T-cell (primary cell): Measurements from ENCODE around the gene SPOCK3. TPM values are rescaled to one million over a fixed set of nuclear protein-coding genes. Genes with fewer than 3 reads are reported as not detected.

ENCODE experiments used
- ATAC-seq, 4 experiments: fragments of 200-7000 bp in 3 of 4; fragments of 150-1000 bp in 1 of 4; cut with Tn5 transposase; replicated peaks in 1 of 4; 1 replicate in 3 of 4; 2 replicates in 1 of 4; pipeline ENCODE4 v1.10.0; 2021; ENCODE audit warnings: moderate library complexity in 3 of 4, mild to moderate bottlenecking in 2 of 4, moderate number of reproducible peaks in 1 of 4
- CTCF ChIA-PET, 2 donors: fragments of 300-600 bp; sonication (Branson Sonifier 250); formaldehyde crosslinking; loops; one replicate each; lab custom pipeline; 2022; ENCODE audit warnings: antibody characterized with exemption in 2 of 2; lab: Charles Lee
- POLR2A ChIA-PET, 2 donors: fragments of 300-600 bp; sonication (Branson Sonifier 250); formaldehyde crosslinking; loops; one replicate each; lab custom pipeline; 2022; ENCODE audit warnings: antibody characterized with exemption in 2 of 2; lab: Charles Lee
- DNase-seq, 35 experiments: peaks; one replicate each; pipeline versions ENCODE4 v3.0.0 to v3.0.0-alpha.2; 2013 to 2023
- H3K27ac ChIP-seq: one replicate; pipeline ENCODE4 v1.5.1; 2013; ENCODE audit warnings: low read length
- H3K27me3 ChIP-seq, 2 experiments: replicated peaks in 1 of 2; 1 replicate in 1 of 2; 2 replicates in 1 of 2; pipeline versions ENCODE4 v1.6.1 to v1.7.0; 2013; ENCODE audit warnings: low read length in 1 of 2, mixed read lengths in 1 of 2; ENCODE audit not compliant: control insufficient read depth in 2 of 2, insufficient read depth in 2 of 2; ENCODE audit errors: extremely low read depth in 1 of 2
- H3K36me3 ChIP-seq, 2 donors: 1 replicate in 1 of 2; 2 replicates in 1 of 2; pipeline versions ENCODE4 v1.6.1 to v1.7.0; 2013; ENCODE audit warnings: low read length in 1 of 2; ENCODE audit not compliant: control insufficient read depth in 2 of 2, insufficient read depth in 1 of 2; ENCODE audit errors: extremely low read depth in 1 of 2
- H3K4me1 ChIP-seq, 2 experiments: 1 replicate in 1 of 2; 2 replicates in 1 of 2; pipeline versions ENCODE4 v1.6.1 to v1.7.0; 2013; ENCODE audit warnings: low read length in 2 of 2, mixed read lengths in 1 of 2; ENCODE audit not compliant: insufficient read depth in 2 of 2, control insufficient read depth in 1 of 2; ENCODE audit errors: extremely low read depth in 1 of 2
- H3K4me3 ChIP-seq, 2 donors: 1 replicate in 1 of 2; 2 replicates in 1 of 2; pipeline versions ENCODE4 v1.5.1 to v1.7.0; 2013; ENCODE audit warnings: mild to moderate bottlenecking in 2 of 2, low read length in 1 of 2, moderate library complexity in 1 of 2; ENCODE audit not compliant: control insufficient read depth in 1 of 2; ENCODE audit errors: extremely low read depth in 1 of 2
- H3K9me3 ChIP-seq: 2 replicates; pipeline ENCODE4 v1.7.0; 2013
- H3K27ac Mint-ChIP-seq, 2 donors: one replicate each; pipeline ENCODE4 v1.8.0; 2020 to 2021; ENCODE audit warnings: mild to moderate bottlenecking in 2 of 2, mixed read lengths in 2 of 2
- H3K27me3 Mint-ChIP-seq, 2 donors: one replicate each; pipeline ENCODE4 v1.8.0; 2021 to 2022; ENCODE audit warnings: mixed read lengths in 2 of 2
- H3K36me3 Mint-ChIP-seq: one replicate; pipeline ENCODE4 v1.8.0; 2021; ENCODE audit warnings: mixed read lengths
- H3K4me1 Mint-ChIP-seq, 3 donors: one replicate each; pipeline ENCODE4 v1.8.0; 2020 to 2022; ENCODE audit warnings: mixed read lengths in 3 of 3, mild to moderate bottlenecking in 1 of 3
- H3K4me3 Mint-ChIP-seq, 3 donors: one replicate each; pipeline ENCODE4 v1.8.0; 2020 to 2022; ENCODE audit warnings: mild to moderate bottlenecking in 3 of 3, mixed read lengths in 3 of 3, moderate library complexity in 3 of 3
- H3K9me3 Mint-ChIP-seq, 3 donors: one replicate each; pipeline ENCODE4 v1.8.0; 2020 to 2022; ENCODE audit warnings: mixed read lengths in 3 of 3
- WGBS: methylation state at CpG from one replicate; pipeline ENCODE4 v1.1.5; 2013; ENCODE audit warnings: missing lambda C conversion rate; ENCODE audit not compliant: insufficient coverage; 5-methylcytosine and 5-hydroxymethylcytosine counted together
- total RNA-seq, 35 experiments: library from RNA in 6 of 35; stranded (reverse) in 6 of 35; fragments of 120-200 nt in 1 of 35; gene quantifications; one replicate each; pipeline versions ENCODE4 v1.2.1 to v1.2.4 and lab custom pipeline; 2013 to 2026

The SPOCK3 gene
- total RNA-seq, 5 donors from 2014 or later (not counting 1 experiment from before 2014, with no cell fraction given): not detected

- WGBS: no CpG with 5 or more reads among the region's 1 CpG
- ATAC-seq (no peak), DNase-seq (no peak)
- Mint-ChIP-seq H3K4me3 (no peak overlapping the region), H3K4me1 (no peaks in the 10 kb centered on the region), H3K9me3 (peaks cover 2 to 22% (median 10%) of the 10 kb centered on the region in 3 donors), H3K36me3 (no peaks in the 10 kb centered on the region), H3K27me3 (no peaks in the 10 kb centered on the region), H3K27ac (no peak overlapping the region)
- no peaks in the 10 kb centered on the region for H3K27me3 ChIP-seq
- no peaks in the 10 kb centered on the region for H3K36me3 ChIP-seq
- H3K4me1 ChIP-seq: no peaks in the 10 kb centered on the region
- no peaks in the 10 kb centered on the region for H3K9me3 ChIP-seq
- no peak overlapping the region for H3K27ac ChIP-seq
- no peak overlapping the region for H3K4me3 ChIP-seq
- POLR2A ChIA-PET: no interaction called here
- CTCF ChIA-PET: interaction anchor here in 1 of 2 donors (0.6 kb wide), 1 partner anchor 259 kb away, joined by 3 read pairs; no protein-coding TSS in a partner anchor
These were observed 89.7 kb downstream of the SPOCK3 start for GRCh38 chr4:167144605-167145004.

GRCh38 chr4:167143018-167143417 is 91.3 kb downstream of the SPOCK3 start:
- CTCF ChIA-PET: no interaction called here

GRCh38 chr4:167136270-167136669 is 98.0 kb downstream of the SPOCK3 start:
- H3K4me1 Mint-ChIP-seq: no peaks in the 10 kb centered on the region
- CTCF ChIA-PET: no interaction called here
- no peak overlapping the region for H3K27ac Mint-ChIP-seq
- H3K4me3 ChIP-seq: no peak overlapping the region
- H3K36me3 Mint-ChIP-seq: no peaks in the 10 kb centered on the region
- no peaks in the 10 kb centered on the region for H3K9me3 Mint-ChIP-seq
- H3K27ac ChIP-seq: no peak overlapping the region
- ATAC-seq (no peak), DNase-seq (no peak)
- no peak overlapping the region for H3K4me3 Mint-ChIP-seq
- H3K4me1 ChIP-seq: no peaks in the 10 kb centered on the region
- H3K9me3 ChIP-seq: no peaks in the 10 kb centered on the region
- no peaks in the 10 kb centered on the region for H3K36me3 ChIP-seq
- POLR2A ChIA-PET: no interaction called here
- no CpG with 5 or more reads among the region's 2 CpGs for WGBS
- H3K27me3 ChIP-seq: no peaks in the 10 kb centered on the region
- H3K27me3 Mint-ChIP-seq: no peaks in the 10 kb centered on the region

More at GRCh38 chr4:167143018-167143417, 91.3 kb downstream of the SPOCK3 start:
- no CpG with 5 or more reads among the region's 2 CpGs for WGBS
- Mint-ChIP-seq H3K4me3 (no peak overlapping the region), H3K36me3 (no peaks in the 10 kb centered on the region), H3K27me3 (no peaks in the 10 kb centered on the region), H3K4me1 (no peaks in the 10 kb centered on the region), H3K9me3 (peaks cover 2 to 22% (median 10%) of the 10 kb centered on the region in 3 donors), H3K27ac (no peak overlapping the region)
- Histone ChIP-seq H3K4me1 (no peaks in the 10 kb centered on the region), H3K27me3 (no peaks in the 10 kb centered on the region), H3K4me3 (no peak overlapping the region), H3K27ac (no peak overlapping the region), H3K36me3 (no peaks in the 10 kb centered on the region), H3K9me3 (no peaks in the 10 kb centered on the region)
- DNase-seq (no peak), ATAC-seq (no peak)
- POLR2A ChIA-PET: no interaction called here

- H3K27me3 ChIP-seq: no peaks in the 10 kb centered on the region
- CTCF ChIA-PET: no interaction called here
- no peak overlapping the region for H3K4me3 Mint-ChIP-seq
- H3K27ac Mint-ChIP-seq: no peak overlapping the region
- no peak overlapping the region for H3K4me3 ChIP-seq
- no peaks in the 10 kb centered on the region for H3K4me1 ChIP-seq
- WGBS: no CpG with 5 or more reads among the region's 1 CpG
- POLR2A ChIA-PET: no interaction called here
- no peak for DNase-seq
- H3K9me3 Mint-ChIP-seq: peaks cover 7 to 13% (median 8%) of the 10 kb centered on the region in 3 donors
- no peak overlapping the region for H3K27ac ChIP-seq
- H3K36me3 ChIP-seq: no peaks in the 10 kb centered on the region
- H3K36me3 Mint-ChIP-seq: no peaks in the 10 kb centered on the region
- ATAC-seq: no peak
- no peaks in the 10 kb centered on the region for H3K4me1 Mint-ChIP-seq
- H3K27me3 Mint-ChIP-seq: no peaks in the 10 kb centered on the region
- H3K9me3 ChIP-seq: no peaks in the 10 kb centered on the region
These were observed 105.1 kb downstream of the SPOCK3 start for GRCh38 chr4:167129146-167129545.

- ChIA-PET CTCF (no interaction called here), POLR2A (no interaction called here)
- no peaks in the 10 kb centered on the region for H3K27me3 Mint-ChIP-seq
- DNase-seq (no peak), ATAC-seq (no peak)
- no peaks in the 10 kb centered on the region for H3K36me3 Mint-ChIP-seq
- H3K27ac Mint-ChIP-seq: no peak overlapping the region
- Histone ChIP-seq H3K27ac (no peak overlapping the region), H3K9me3 (no peaks in the 10 kb centered on the region), H3K4me1 (no peaks in the 10 kb centered on the region), H3K4me3 (no peak overlapping the region), H3K36me3 (no peaks in the 10 kb centered on the region), H3K27me3 (no peaks in the 10 kb centered on the region)
- H3K9me3 Mint-ChIP-seq: peaks cover 4 to 5% (median 5%) of the 10 kb centered on the region in 3 donors
- H3K4me1 Mint-ChIP-seq: no peaks in the 10 kb centered on the region
- no peak overlapping the region for H3K4me3 Mint-ChIP-seq
- WGBS: no CpG with 5 or more reads among the region's 2 CpGs
These were observed 114.9 kb downstream of the SPOCK3 start for GRCh38 chr4:167119392-167119791.

DNA sequence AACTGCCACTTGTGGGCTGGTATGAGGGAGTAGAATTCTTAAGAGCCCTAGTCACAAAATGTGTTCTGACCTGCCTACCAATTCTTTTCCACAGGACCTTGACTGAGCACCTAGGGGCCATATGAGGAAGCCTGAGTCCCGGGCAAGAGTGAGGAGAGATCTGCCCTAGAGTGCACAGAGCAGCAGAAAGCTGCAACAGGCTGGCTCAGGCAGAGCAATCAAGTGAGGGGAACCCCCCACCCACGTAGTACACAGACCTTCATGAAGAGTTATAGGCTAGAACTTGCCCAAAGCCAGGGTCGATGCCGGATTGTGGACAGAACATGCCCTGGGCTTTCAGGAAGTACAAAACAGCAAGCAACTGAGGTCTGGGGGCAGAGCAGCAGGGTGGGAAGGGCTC is 117.0 kb downstream of the SPOCK3 start:
- H3K36me3 ChIP-seq: no peaks in the 10 kb centered on the region
- H3K36me3 Mint-ChIP-seq: no peaks in the 10 kb centered on the region
- ATAC-seq (no peak), DNase-seq (no peak)
- no peaks in the 10 kb centered on the region for H3K4me1 Mint-ChIP-seq
- ChIA-PET CTCF (no interaction called here), POLR2A (no interaction called here)
- 75% methylated on average over 4 of the region's 4 CpGs for WGBS
- H3K9me3 ChIP-seq: no peaks in the 10 kb centered on the region
- H3K4me3 Mint-ChIP-seq: no peak overlapping the region
- no peaks in the 10 kb centered on the region for H3K27me3 ChIP-seq
- no peak overlapping the region for H3K27ac Mint-ChIP-seq
- H3K4me3 ChIP-seq: no peak overlapping the region
- H3K27ac ChIP-seq: no peak overlapping the region
- peaks cover 0 to 2% (median 0%) of the 10 kb centered on the region in 3 donors for H3K9me3 Mint-ChIP-seq
- no peaks in the 10 kb centered on the region for H3K4me1 ChIP-seq
- no peaks in the 10 kb centered on the region for H3K27me3 Mint-ChIP-seq
